HL-60 (cell line): Measurements from ENCODE around the gene HNRNPR.

Experiments
- CTCF ChIP-seq: IDR thresholded peaks from one replicate; pipeline ENCODE4 v1.5.1; 2011; ENCODE audit warnings: low read length, control low read depth, inconsistent platforms; ENCODE audit not compliant: insufficient read depth
- GABPA ChIP-seq: IDR thresholded peaks from 2 replicates; pipeline ENCODE4 v1.6.1; 2012; ENCODE audit warnings: low read depth
- POLR2AphosphoS5 ChIP-seq: IDR thresholded peaks from 2 replicates; pipeline ENCODE4 v1.6.1; 2012; ENCODE audit warnings: low read depth
- REST ChIP-seq: IDR thresholded peaks from 2 replicates; pipeline ENCODE4 v1.6.1; 2012; ENCODE audit warnings: low read depth; ENCODE audit not compliant: insufficient replicate concordance
- SPI1 ChIP-seq: IDR thresholded peaks from 2 replicates; pipeline ENCODE4 v1.6.1; 2012; ENCODE audit warnings: low read depth, mild to moderate bottlenecking, borderline replicate concordance

- no peak for TF ChIP-seq GABPA
- TF ChIP-seq POLR2AphosphoS5 = no peak
- no peak for TF ChIP-seq CTCF
- TF ChIP-seq SPI1 = no peak
- TF ChIP-seq REST = no peak
Observed at GRCh38 chr1:23366598-23366997, 22.5 kb upstream of the HNRNPR start.
